Lower leg skin (tissue), 4 donors: ENCODE results near the gene MED29. TPM values are rescaled to one million over a fixed set of nuclear protein-coding genes. Genes with fewer than 3 reads are reported as not detected.

Experiments used
- DNase-seq, 2 donors: peaks; one replicate each; pipeline ENCODE4 v3.0.0-alpha.2; 2019; ENCODE audit warnings: low spot score in 2 of 2
- H3K4me3 ChIP-seq: fragments of 200-600 bp; sonication (generic); 2 replicates; pipeline ENCODE4 v1.5.1; 2017; ENCODE audit warnings: mild to moderate bottlenecking, low read depth; ENCODE audit not compliant: poor library complexity, severe bottlenecking
- POLR2A ChIP-seq, 2 donors: fragments of 450-650 bp; IDR thresholded peaks; one replicate each; pipeline ENCODE4 v1.6.1; 2016 to 2017; ENCODE audit warnings: antibody characterized with exemption in 2 of 2, mild to moderate bottlenecking in 1 of 2, moderate library complexity in 1 of 2
- WGBS, 2 donors: methylation state at CpG; one replicate each; pipeline ENCODE4 v1.1.5; 2018; 5-methylcytosine and 5-hydroxymethylcytosine counted together
- intact Hi-C: fragments of 100-400 bp; cut with DNase I; formaldehyde crosslinking; loops from one replicate; pipeline ENCODE4 v1.15.0; 2023; ENCODE audit warnings: low total_unique reads
- total RNA-seq, 4 donors: library from RNA; depleted of rRNA; stranded (reverse); fragments of >200 nt; gene quantifications; one replicate each; pipeline ENCODE4 v1.1.0, GENCODE V29; 2016
- TF ChIP-seq, protein P1 (sequence below), 3 donors: fragments of 450-650 bp; IDR thresholded peaks; one replicate each; pipeline ENCODE4 v1.5.1; 2016; ENCODE audit warnings: antibody characterized with exemption in 3 of 3, mild to moderate bottlenecking in 3 of 3, moderate library complexity in 2 of 3

MED29 gene
- total RNA-seq, 4 donors from 2014 or later, result 30.3 to 35.8 (median 33.3) TPM

- no peak overlapping the region for H3K4me3 ChIP-seq
- 20 to 46% methylated on average over 18 to 23 of the region's 23 CpGs for WGBS, 2 donors
- TF ChIP-seq, protein P1, sequence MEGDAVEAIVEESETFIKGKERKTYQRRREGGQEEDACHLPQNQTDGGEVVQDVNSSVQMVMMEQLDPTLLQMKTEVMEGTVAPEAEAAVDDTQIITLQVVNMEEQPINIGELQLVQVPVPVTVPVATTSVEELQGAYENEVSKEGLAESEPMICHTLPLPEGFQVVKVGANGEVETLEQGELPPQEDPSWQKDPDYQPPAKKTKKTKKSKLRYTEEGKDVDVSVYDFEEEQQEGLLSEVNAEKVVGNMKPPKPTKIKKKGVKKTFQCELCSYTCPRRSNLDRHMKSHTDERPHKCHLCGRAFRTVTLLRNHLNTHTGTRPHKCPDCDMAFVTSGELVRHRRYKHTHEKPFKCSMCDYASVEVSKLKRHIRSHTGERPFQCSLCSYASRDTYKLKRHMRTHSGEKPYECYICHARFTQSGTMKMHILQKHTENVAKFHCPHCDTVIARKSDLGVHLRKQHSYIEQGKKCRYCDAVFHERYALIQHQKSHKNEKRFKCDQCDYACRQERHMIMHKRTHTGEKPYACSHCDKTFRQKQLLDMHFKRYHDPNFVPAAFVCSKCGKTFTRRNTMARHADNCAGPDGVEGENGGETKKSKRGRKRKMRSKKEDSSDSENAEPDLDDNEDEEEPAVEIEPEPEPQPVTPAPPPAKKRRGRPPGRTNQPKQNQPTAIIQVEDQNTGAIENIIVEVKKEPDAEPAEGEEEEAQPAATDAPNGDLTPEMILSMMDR (IDR thresholded peaks at IDR 0.05), result no peak
- no peak for DNase-seq
- intact Hi-C loops, result no loop called here
Observed at GRCh38 chr19:39428283-39429112, 37.3 kb downstream of the MED29 start.

DNA sequence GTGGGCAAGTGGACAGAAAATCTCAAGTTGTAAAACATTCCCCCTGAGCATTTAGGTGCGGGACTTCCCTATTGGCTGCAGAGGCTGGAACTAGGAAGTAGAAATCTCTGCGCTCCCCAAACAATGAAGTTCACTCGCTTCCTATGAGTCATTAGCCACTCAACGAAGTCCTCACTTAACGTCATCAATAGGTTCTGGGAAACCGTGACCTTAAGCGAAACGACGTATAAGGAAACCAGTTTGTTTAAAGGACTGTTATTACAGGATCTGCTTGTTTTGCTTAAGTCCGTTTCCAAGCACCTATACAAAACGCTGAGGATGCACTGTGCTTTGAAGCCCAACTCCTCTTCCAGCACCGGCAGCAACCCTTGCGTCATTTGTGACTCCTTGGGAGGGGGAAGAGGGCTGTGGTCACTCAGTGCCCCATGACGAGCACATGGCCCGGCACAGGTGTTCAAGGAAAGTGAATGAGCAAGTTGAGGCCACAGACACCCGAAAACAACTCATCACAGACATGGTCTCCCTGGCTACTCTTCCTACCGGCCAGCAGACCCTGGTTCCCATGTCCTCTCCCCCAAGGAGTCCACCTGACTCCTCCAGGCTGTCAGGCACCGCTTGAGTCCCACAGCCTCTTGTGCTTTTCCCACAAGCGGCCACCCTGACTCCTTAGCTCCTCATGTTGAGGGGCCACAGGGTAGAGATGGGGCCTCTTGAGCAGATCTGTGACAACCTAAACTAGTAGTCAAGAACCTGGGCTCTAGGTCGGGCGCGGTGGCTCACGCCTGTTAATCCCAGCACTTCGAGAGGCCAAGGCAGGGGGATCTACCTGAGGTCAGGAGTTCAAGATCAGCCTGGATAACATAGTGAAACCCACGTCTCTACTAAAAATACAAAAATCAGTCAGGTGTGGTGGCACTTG, 39.8 kb downstream of the MED29 start:
- peak in 1 of 2 donors; percentile 89 for DNase-seq
- 55 to 68% methylated on average over 23 to 25 of the region's 25 CpGs for WGBS, 2 donors
- TF ChIP-seq, protein P1 (IDR thresholded peaks at IDR 0.05), result no peak
- TF ChIP-seq POLR2A (IDR thresholded peaks at IDR 0.05), result no peak
- H3K4me3 ChIP-seq, result no peak overlapping the region
- intact Hi-C loops, result no loop called here

DNA sequence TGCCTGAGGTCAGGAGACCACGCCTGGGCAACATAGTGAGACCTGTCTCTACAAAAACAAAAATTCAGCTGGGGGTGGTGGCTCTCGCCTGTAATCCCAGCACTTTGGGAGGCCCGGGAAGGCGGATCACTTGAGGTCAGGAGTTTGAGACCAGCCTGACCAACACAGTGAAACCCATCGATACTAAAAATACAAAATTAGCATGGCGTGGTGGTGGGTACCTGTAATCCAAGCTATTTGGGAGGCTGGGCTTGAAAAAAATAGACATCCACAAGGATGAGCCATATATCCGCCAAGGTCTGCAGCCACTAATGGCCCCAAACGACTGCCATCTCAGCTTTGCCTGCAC, 41.5 kb downstream of the MED29 start:
- no peak for DNase-seq
- no peak overlapping the region for H3K4me3 ChIP-seq
- no peak for TF ChIP-seq POLR2A (IDR thresholded peaks at IDR 0.05)
- TF ChIP-seq, protein P1 (IDR thresholded peaks at IDR 0.05), result no peak
- intact Hi-C loops, result no loop called here
- 92 to 96% methylated on average over 8 of the region's 8 CpGs for WGBS, 2 donors

GRCh38 chr19:39433480-39434079, 42.4 kb downstream of the MED29 start:
- no peak for DNase-seq
- 94 to 97% methylated on average over 8 of the region's 8 CpGs for WGBS, 2 donors
- H3K4me3 ChIP-seq, result no peak overlapping the region
- intact Hi-C loops, result no loop called here
- TF ChIP-seq, protein P1 (IDR thresholded peaks at IDR 0.05), result no peak
- no peak for TF ChIP-seq POLR2A (IDR thresholded peaks at IDR 0.05)

DNA sequence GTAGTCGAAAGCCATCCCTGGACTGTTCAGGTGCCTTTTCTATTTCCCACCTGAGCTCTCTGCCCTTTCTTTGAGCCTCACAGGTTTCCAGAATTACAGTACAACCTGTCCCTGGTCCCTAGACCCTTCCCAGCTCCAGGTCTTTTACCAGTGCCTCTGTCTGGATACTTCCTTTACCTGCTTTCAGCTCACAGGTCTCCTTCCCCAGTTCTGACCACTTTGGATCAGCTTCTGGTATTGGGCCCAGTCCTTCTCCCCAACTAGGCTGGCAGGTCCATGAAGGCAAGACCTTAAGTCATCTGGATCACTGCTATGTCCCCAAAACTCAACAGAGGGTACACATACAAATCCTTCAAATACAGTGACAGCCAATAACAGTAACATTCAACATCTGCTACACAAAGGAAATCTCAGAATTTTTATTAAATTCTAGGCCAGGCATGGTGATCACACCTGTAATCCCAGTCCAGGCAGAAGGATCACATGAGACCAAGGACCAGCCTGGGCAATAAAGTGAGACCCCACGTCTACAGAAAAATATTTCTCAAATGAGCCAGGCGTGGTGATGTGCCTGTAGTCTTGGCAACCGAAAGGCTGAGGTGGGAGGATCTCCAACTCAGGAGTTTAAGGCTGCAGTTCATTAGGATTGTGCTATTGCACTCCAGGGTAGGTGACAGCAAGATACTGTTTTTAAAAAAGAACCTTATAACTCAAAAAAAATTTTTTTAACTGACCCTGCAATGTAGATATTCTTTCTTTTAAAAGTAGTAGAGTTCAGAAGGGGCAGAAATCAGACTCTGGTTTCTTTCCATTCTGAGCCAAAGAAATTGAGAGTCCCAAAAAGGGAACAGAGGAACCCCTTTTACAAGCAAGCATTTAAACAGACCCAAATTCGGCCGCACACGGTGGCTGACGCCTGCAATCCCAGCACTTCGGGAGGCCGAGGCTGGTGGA, 43.2 kb downstream of the MED29 start:
- intact Hi-C loops, result no loop called here
- peak overlapping the region; percentile 83 for H3K4me3 ChIP-seq
- DNase-seq, result no peak
- TF ChIP-seq, protein P1 (IDR thresholded peaks at IDR 0.05), result no peak
- no peak for TF ChIP-seq POLR2A (IDR thresholded peaks at IDR 0.05)
- WGBS, 2 donors, result 38 to 44% methylated on average over 10 of the region's 10 CpGs
